ENCODE results near the gene KLHL36. TPM values are rescaled to one million over a fixed set of nuclear protein-coding genes. Genes with fewer than 3 reads are reported as not detected.

Gene KLHL36
- total RNA-seq, 1 experiment from 2014 or later: 36.7 TPM

GRCh38 chr16:84665359-84665758, 17.0 kb downstream of the KLHL36 start:
- no peak overlapping the region for H2AFZ ChIP-seq (ENCODE audit: low read length)
- no peak overlapping the region for H3K27ac Mint-ChIP-seq
- H3K4ac ChIP-seq (ENCODE audit: low read depth, low read length): no peak overlapping the region
- H3K23ac ChIP-seq (ENCODE audit: insufficient read length, low read depth, low read length): no peak overlapping the region
- no peak overlapping the region for H3K56ac ChIP-seq (ENCODE audit: insufficient read length, low read depth, low read length)
- no peak overlapping the region for H3T11ph ChIP-seq (ENCODE audit: low read length)
- no peaks in the 10 kb centered on the region for H3K9me3 ChIP-seq (ENCODE audit: control insufficient read depth, low read depth, low read length)
- H3K27me3 ChIP-seq (ENCODE audit: insufficient read depth, low read length): no peaks in the 10 kb centered on the region
- peaks cover 2% of the 10 kb centered on the region for H4K20me1 ChIP-seq (ENCODE audit: control insufficient read depth, insufficient read depth, insufficient read length)
- no peak overlapping the region for H3K4me2 ChIP-seq (ENCODE audit: insufficient read depth, insufficient read length, low read length)
- H4K91ac ChIP-seq (ENCODE audit: insufficient read length, low read depth, low read length): no peak overlapping the region
- TF ChIP-seq CTCF (conservative IDR thresholded peaks at IDR 0.05): no peak
- no peak overlapping the region for H2BK120ac ChIP-seq (ENCODE audit: low read depth, low read length, poor library complexity, severe bottlenecking)
- H3K23me2 ChIP-seq (ENCODE audit: insufficient read length, low read depth, low read length, poor library complexity, severe bottlenecking): no peaks in the 10 kb centered on the region
- no peak overlapping the region for H3K14ac ChIP-seq (ENCODE audit: insufficient read depth, low read length)
- no peak overlapping the region for H2AK5ac ChIP-seq (ENCODE audit: insufficient read length, low read length)
- no peaks in the 10 kb centered on the region for H3K9me3 Mint-ChIP-seq
- DNase-seq: no peak
- H3K27me3 Mint-ChIP-seq (ENCODE audit: low read depth): no peaks in the 10 kb centered on the region
- H4K8ac ChIP-seq (replicated peaks; ENCODE audit: insufficient read length, low read depth, low read length): no peak overlapping the region
- no peak overlapping the region for H2BK20ac ChIP-seq (ENCODE audit: low read depth, low read length, poor library complexity, severe bottlenecking)
- H3K36me3 Mint-ChIP-seq (ENCODE audit: insufficient read depth in 1 of 3, low read depth in 3 of 3): peaks cover 14 to 23% (median 22%) of the 10 kb centered on the region in 3 experiments
- WGBS (ENCODE audit: extremely low coverage, insufficient read length, low lambda C conversion rate): no CpG with 5 or more reads among the region's 2 CpGs
- H3K18ac ChIP-seq (ENCODE audit: insufficient read length, low read depth, low read length): no peak overlapping the region
- H3K4me1 Mint-ChIP-seq: peaks cover 28 to 36% of the 10 kb centered on the region in 2 experiments
- H3K27ac ChIP-seq (ENCODE audit: insufficient read length, low read depth, low read length): no peak overlapping the region
- H3K79me2 ChIP-seq (ENCODE audit: insufficient read depth, low read length): no peaks in the 10 kb centered on the region
- H4K5ac ChIP-seq (ENCODE audit: insufficient read length, low read depth, low read length): no peak overlapping the region
- no peak overlapping the region for H2BK15ac ChIP-seq (ENCODE audit: low read depth, low read length)
- H3K4me1 ChIP-seq (ENCODE audit: insufficient read depth, low read length): no peaks in the 10 kb centered on the region
- H3K9ac ChIP-seq (ENCODE audit: extremely low read depth, insufficient read length, low read length): no peak overlapping the region
- H3K79me1 ChIP-seq (ENCODE audit: insufficient read depth, low read depth, low read length, poor library complexity, severe bottlenecking): no peaks in the 10 kb centered on the region
- H2BK12ac ChIP-seq (ENCODE audit: insufficient read length, low read depth, low read length): no peak overlapping the region
- no peak overlapping the region for H3K4me3 Mint-ChIP-seq
- no peak overlapping the region for H2BK5ac ChIP-seq (ENCODE audit: insufficient read length, low read length)
